ENCODE results near the gene DNMBP.
A peak's percentile ranks its signal among the peaks of the same experiment; 100 is the strongest.

- peak; percentile 43 for TF ChIP-seq CTCF (IDR thresholded peaks at IDR 0.05; ENCODE audit: poor library complexity)
- TF ChIP-seq EZH2 (IDR thresholded peaks at IDR 0.05; ENCODE audit: borderline replicate concordance): no peak
- TF ChIP-seq EZH2phosphoT487 (IDR thresholded peaks at IDR 0.05; ENCODE audit: low read depth, severe bottlenecking, unreplicated experiment): no peak
These were observed 45.0 kb downstream of the DNMBP start for GRCh38 chr10:99964791-99965190.

Data from hepatocyte (in vitro differentiated cells).